Neural progenitor cell (in vitro differentiated cells): ENCODE measurements around the gene EDC3. TPM values are rescaled to one million over a fixed set of nuclear protein-coding genes. Genes with fewer than 3 reads are reported as not detected.

ENCODE experiments used
- DNase-seq: peaks from one replicate; pipeline ENCODE4 v3.0.0-alpha.2; 2016; ENCODE audit warnings: low spot score
- H2AFZ ChIP-seq: fragments of 200-600 bp; sonication (generic); replicated peaks from 2 replicates; pipeline ENCODE4 v1.6.1; 2016; ENCODE audit warnings: antibody characterized with exemption
- H3F3A ChIP-seq: fragments of 200-600 bp; sonication (generic); 2 replicates; pipeline ENCODE4 v1.6.1; 2016; ENCODE audit warnings: antibody characterized with exemption, low read depth
- H3K27ac ChIP-seq: fragments of 200-600 bp; sonication (generic); 2 replicates; pipeline ENCODE4 v1.5.1; 2016; ENCODE audit warnings: mild to moderate bottlenecking
- H3K27me3 ChIP-seq: fragments of 200-600 bp; sonication (generic); 2 replicates; pipeline ENCODE4 v1.6.1; 2016; ENCODE audit warnings: mild to moderate bottlenecking, moderate library complexity
- H3K36me3 ChIP-seq: fragments of 200-600 bp; sonication (generic); 2 replicates; pipeline ENCODE4 v1.5.1; 2016
- H3K4me1 ChIP-seq: fragments of 200-600 bp; sonication (generic); 2 replicates; pipeline ENCODE4 v1.6.1; 2016; ENCODE audit warnings: mixed run types
- H3K4me2 ChIP-seq: fragments of 200-600 bp; sonication (generic); 2 replicates; pipeline ENCODE4 v1.6.1; 2016
- H3K4me3 ChIP-seq: fragments of 200-600 bp; sonication (generic); 2 replicates; pipeline ENCODE4 v1.5.1; 2016
- H3K79me2 ChIP-seq: fragments of 200-600 bp; sonication (generic); 2 replicates; pipeline ENCODE4 v1.6.1; 2016; ENCODE audit warnings: low read depth
- H3K9ac ChIP-seq: fragments of 200-600 bp; sonication (generic); 2 replicates; pipeline ENCODE4 v1.6.1; 2016
- H3K9me3 ChIP-seq: fragments of 200-600 bp; sonication (generic); 2 replicates; pipeline ENCODE4 v1.5.1; 2016; ENCODE audit warnings: low read depth
- H4K20me1 ChIP-seq: fragments of 200-600 bp; sonication (generic); 2 replicates; pipeline ENCODE4 v1.6.1; 2016; ENCODE audit warnings: low read depth
- H3K27ac Mint-ChIP-seq: 3 replicates; pipeline ENCODE4 v1.8.0; 2021; ENCODE audit warnings: mixed read lengths
- H3K27me3 Mint-ChIP-seq: 2 replicates; pipeline ENCODE4 v1.8.0; 2022; ENCODE audit warnings: low read depth, mild to moderate bottlenecking, inconsistent platforms, moderate library complexity, mixed read lengths; ENCODE audit not compliant: insufficient read depth
- H3K36me3 Mint-ChIP-seq: 3 replicates; pipeline ENCODE4 v1.8.0; 2021; ENCODE audit warnings: mixed read lengths
- H3K4me1 Mint-ChIP-seq: 3 replicates; pipeline ENCODE4 v1.8.0; 2021; ENCODE audit warnings: mixed read lengths
- H3K4me3 Mint-ChIP-seq: 3 replicates; pipeline ENCODE4 v1.8.0; 2021; ENCODE audit warnings: mild to moderate bottlenecking, moderate library complexity, mixed read lengths
- H3K9me3 Mint-ChIP-seq: 3 replicates; pipeline ENCODE4 v1.8.0; 2020; ENCODE audit warnings: mixed read lengths
- EZH2 ChIP-seq: fragments of 200-600 bp; sonication (generic); IDR thresholded peaks from 2 replicates; pipeline ENCODE4 v1.6.1; 2017; ENCODE audit warnings: antibody characterized with exemption, mild to moderate bottlenecking, moderate library complexity
- EZH2phosphoT487 ChIP-seq: fragments of 200-600 bp; sonication (generic); IDR thresholded peaks from 2 replicates; pipeline ENCODE4 v1.6.1; 2017; ENCODE audit warnings: antibody characterized with exemption
- total RNA-seq: library from RNA; depleted of rRNA; stranded (reverse); fragments of >200 nt; gene quantifications from 2 replicates; pipeline ENCODE4 v1.2.3, GENCODE V29; 2015; ENCODE audit warnings: low replicate concordance
- TF ChIP-seq, protein P1 (sequence below): fragments of 200-600 bp; sonication (generic); IDR thresholded peaks from 2 replicates; pipeline ENCODE4 v1.5.1; 2017; ENCODE audit warnings: antibody characterized with exemption, mild to moderate bottlenecking

Gene EDC3
- total RNA-seq, 1 donor from 2014 or later: 24.4 TPM

DNA sequence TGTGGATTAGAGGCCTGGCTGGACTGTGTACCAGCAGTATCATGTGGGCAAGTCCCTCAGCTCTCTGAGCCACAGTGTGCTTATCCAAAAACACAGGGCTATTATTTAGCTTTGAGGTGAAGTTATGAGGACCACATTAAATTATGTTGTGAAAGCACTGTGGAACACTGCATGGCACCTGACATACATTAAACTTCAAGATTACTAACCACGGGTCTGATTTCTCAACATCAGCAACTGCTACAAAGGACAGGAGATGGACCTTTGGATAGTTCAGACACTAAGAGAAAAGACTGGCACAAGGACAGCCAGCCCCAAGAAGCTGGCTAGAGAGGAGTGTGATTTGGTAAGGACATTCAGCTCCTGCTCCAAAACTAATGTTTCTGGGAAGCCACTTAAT, 58.8 kb downstream of the EDC3 start:
- Histone ChIP-seq H3K4me2 (no peak overlapping the region), H4K20me1 (peaks cover 46% of the 10 kb centered on the region), H3K27ac (no peak overlapping the region), H3K4me3 (no peak overlapping the region), H3K9ac (no peak overlapping the region), H3K27me3 (no peaks in the 10 kb centered on the region), H3K4me1 (no peaks in the 10 kb centered on the region), H2AFZ (no peak overlapping the region), H3K79me2 (peaks cover 1% of the 10 kb centered on the region), H3K36me3 (peaks cover 5% of the 10 kb centered on the region), H3K9me3 (no peaks in the 10 kb centered on the region), H3F3A (peaks cover 2% of the 10 kb centered on the region)
- Mint-ChIP-seq H3K27ac (no peak overlapping the region), H3K36me3 (peaks cover 9% of the 10 kb centered on the region), H3K4me3 (no peak overlapping the region), H3K9me3 (no peaks in the 10 kb centered on the region), H3K27me3 (no peaks in the 10 kb centered on the region), H3K4me1 (no peaks in the 10 kb centered on the region)
- TF ChIP-seq EZH2phosphoT487 (no peak), EZH2 (no peak)
- TF ChIP-seq, protein P1, sequence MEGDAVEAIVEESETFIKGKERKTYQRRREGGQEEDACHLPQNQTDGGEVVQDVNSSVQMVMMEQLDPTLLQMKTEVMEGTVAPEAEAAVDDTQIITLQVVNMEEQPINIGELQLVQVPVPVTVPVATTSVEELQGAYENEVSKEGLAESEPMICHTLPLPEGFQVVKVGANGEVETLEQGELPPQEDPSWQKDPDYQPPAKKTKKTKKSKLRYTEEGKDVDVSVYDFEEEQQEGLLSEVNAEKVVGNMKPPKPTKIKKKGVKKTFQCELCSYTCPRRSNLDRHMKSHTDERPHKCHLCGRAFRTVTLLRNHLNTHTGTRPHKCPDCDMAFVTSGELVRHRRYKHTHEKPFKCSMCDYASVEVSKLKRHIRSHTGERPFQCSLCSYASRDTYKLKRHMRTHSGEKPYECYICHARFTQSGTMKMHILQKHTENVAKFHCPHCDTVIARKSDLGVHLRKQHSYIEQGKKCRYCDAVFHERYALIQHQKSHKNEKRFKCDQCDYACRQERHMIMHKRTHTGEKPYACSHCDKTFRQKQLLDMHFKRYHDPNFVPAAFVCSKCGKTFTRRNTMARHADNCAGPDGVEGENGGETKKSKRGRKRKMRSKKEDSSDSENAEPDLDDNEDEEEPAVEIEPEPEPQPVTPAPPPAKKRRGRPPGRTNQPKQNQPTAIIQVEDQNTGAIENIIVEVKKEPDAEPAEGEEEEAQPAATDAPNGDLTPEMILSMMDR: no peak
- DNase-seq: no peak

DNA sequence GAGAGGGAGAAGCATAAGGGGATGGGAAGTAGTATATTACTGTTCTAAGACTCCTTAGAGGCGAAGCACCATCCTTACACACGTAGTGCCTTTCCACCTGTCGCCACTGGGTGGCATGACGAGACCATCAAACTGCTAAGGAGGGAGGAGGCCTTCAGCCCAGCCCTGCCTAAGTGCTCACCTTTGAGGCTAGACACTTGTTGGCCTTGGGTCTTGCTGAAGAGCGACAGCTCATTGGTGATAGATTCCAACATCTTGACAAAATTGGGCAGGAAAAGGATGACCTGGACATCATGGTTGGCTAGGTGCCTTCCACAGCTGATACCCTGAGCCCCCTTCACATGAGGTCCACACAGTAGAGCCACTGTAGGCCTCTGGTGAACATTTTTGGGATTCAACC, 60.6 kb downstream of the EDC3 start:
- DNase-seq: peak; percentile 78
- Histone ChIP-seq H3K9ac (no peak overlapping the region), H3K4me3 (no peak overlapping the region), H4K20me1 (peaks cover 58% of the 10 kb centered on the region), H2AFZ (no peak overlapping the region), H3K9me3 (no peaks in the 10 kb centered on the region), H3K27me3 (no peaks in the 10 kb centered on the region), H3K36me3 (peaks cover 5% of the 10 kb centered on the region), H3K27ac (no peak overlapping the region), H3F3A (peaks cover 2% of the 10 kb centered on the region), H3K4me2 (no peak overlapping the region), H3K4me1 (no peaks in the 10 kb centered on the region), H3K79me2 (no peaks in the 10 kb centered on the region)
- TF ChIP-seq EZH2phosphoT487: no peak
- TF ChIP-seq, protein P1: peak; percentile 93
- Mint-ChIP-seq H3K9me3 (no peaks in the 10 kb centered on the region), H3K4me3 (no peak overlapping the region), H3K27ac (no peak overlapping the region), H3K27me3 (no peaks in the 10 kb centered on the region), H3K4me1 (no peaks in the 10 kb centered on the region), H3K36me3 (peaks cover 9% of the 10 kb centered on the region)

DNA sequence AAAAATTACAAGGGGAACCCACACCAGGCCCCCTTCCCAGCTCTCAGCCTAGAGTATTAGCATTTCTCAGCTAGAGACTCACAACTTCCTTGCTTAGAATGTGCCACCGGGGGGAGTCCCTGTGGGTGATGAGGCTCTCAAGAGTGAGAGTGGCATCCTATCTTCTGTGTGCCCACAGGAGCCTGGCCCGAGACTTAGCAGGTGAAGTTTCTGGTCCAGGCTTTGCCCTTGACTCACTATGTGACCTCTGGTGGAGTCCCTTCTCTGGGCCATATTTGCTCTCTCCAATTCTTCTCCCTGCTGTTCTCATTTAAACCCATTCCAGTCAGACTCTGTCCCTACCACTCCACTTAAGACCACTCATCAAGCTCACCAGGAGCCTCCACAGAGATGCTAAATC, 62.0 kb downstream of the EDC3 start:
- Histone ChIP-seq H3K9ac (no peak overlapping the region), H3K27ac (no peak overlapping the region), H4K20me1 (peaks cover 63% of the 10 kb centered on the region), H3K4me2 (no peak overlapping the region), H3K4me1 (no peaks in the 10 kb centered on the region), H3K9me3 (no peaks in the 10 kb centered on the region), H3F3A (peaks cover 2% of the 10 kb centered on the region), H3K79me2 (no peaks in the 10 kb centered on the region), H3K4me3 (no peak overlapping the region), H3K27me3 (no peaks in the 10 kb centered on the region), H2AFZ (no peak overlapping the region), H3K36me3 (peaks cover 5% of the 10 kb centered on the region)
- Mint-ChIP-seq H3K4me3 (no peak overlapping the region), H3K4me1 (no peaks in the 10 kb centered on the region), H3K36me3 (peaks cover 9% of the 10 kb centered on the region), H3K27me3 (peaks cover under 1% of the 10 kb centered on the region), H3K9me3 (no peaks in the 10 kb centered on the region), H3K27ac (no peak overlapping the region)
- DNase-seq: no peak
- TF ChIP-seq EZH2 (no peak), EZH2phosphoT487 (no peak)
- TF ChIP-seq, protein P1: no peak
